H1 (cell line): ENCODE measurements around the gene SHTN1. TPM values are rescaled to one million over a fixed set of nuclear protein-coding genes. Genes with fewer than 3 reads are reported as not detected.

Experiments used
- CTCF ChIA-PET: fragments of 300-600 bp; sonication (Branson Sonifier 250); formaldehyde crosslinking; loops from one replicate; lab custom pipeline; 2021; ENCODE audit not compliant: partially characterized antibody; lab: Charles Lee
- POLR2A ChIA-PET: fragments of 300-600 bp; sonication (Branson Sonifier 250); formaldehyde crosslinking; loops from one replicate; lab custom pipeline; 2021; ENCODE audit warnings: inconsistent platforms; ENCODE audit not compliant: partially characterized antibody; lab: Charles Lee
- DNase-seq, 2 experiments: peaks; one replicate each; pipeline versions ENCODE4 v3.0.0 to v3.0.0-alpha.2; 2010 to 2022; ENCODE audit warnings: low spot score in 2 of 2, low read depth in 1 of 2, mixed read lengths in 1 of 2
- FAIRE-seq: peaks from 2 replicates; lab custom pipeline; 2011; peaks lifted over from hg19 to GRCh38; lab: Jason Lieb, UNC
- H2AFZ ChIP-seq: 2 replicates; pipeline ENCODE4 v1.8.1; 2012; ENCODE audit warnings: low read length, inconsistent platforms
- H2AK5ac ChIP-seq: 2 replicates; pipeline ENCODE4 v1.6.1; 2013; ENCODE audit warnings: low read depth, low read length
- H2BK120ac ChIP-seq: replicated peaks from 2 replicates; pipeline ENCODE3; 2013; ENCODE audit warnings: low read depth, low read length, inconsistent platforms
- H2BK12ac ChIP-seq: 2 replicates; pipeline ENCODE4 v1.6.1; 2013; ENCODE audit warnings: low read depth, low read length
- H2BK15ac ChIP-seq: 2 replicates; pipeline ENCODE4 v1.6.1; 2013; ENCODE audit warnings: low read length
- H2BK20ac ChIP-seq: 2 replicates; pipeline ENCODE4 v1.6.1; 2013; ENCODE audit warnings: low read length
- H2BK5ac ChIP-seq: 2 replicates; pipeline ENCODE4 v1.6.1; 2013; ENCODE audit warnings: low read depth, low read length
- H3K14ac ChIP-seq: 2 replicates; pipeline ENCODE4 v1.6.1; 2013; ENCODE audit warnings: inconsistent platforms; ENCODE audit not compliant: insufficient read length
- H3K18ac ChIP-seq: 2 replicates; pipeline ENCODE4 v1.6.1; 2013; ENCODE audit warnings: low read length; ENCODE audit errors: extremely low read depth
- H3K23ac ChIP-seq: 2 replicates; pipeline ENCODE4 v1.6.1; 2013; ENCODE audit warnings: inconsistent platforms; ENCODE audit not compliant: insufficient read length
- H3K23me2 ChIP-seq: 2 replicates; pipeline ENCODE4 v1.6.1; 2013; ENCODE audit warnings: low read depth, low read length
- H3K27ac ChIP-seq: 2 replicates; pipeline ENCODE4 v1.6.1; 2011; ENCODE audit warnings: low read depth, low read length, inconsistent platforms
- H3K27me3 ChIP-seq, 4 experiments: replicated peaks in 1 of 4; 1 replicate in 1 of 4; 2 replicates in 3 of 4; pipeline versions ENCODE4 v1.6.1 to v1.8.1; 2011 to 2013; ENCODE audit warnings: low read length in 3 of 4, mild to moderate bottlenecking in 3 of 4, inconsistent platforms in 2 of 4, mixed read lengths in 2 of 4, moderate library complexity in 1 of 4; ENCODE audit not compliant: control insufficient read depth in 3 of 4, insufficient read depth in 3 of 4; ENCODE audit errors: extremely low read depth in 1 of 4
- H3K36me3 ChIP-seq, 4 experiments: 2 replicates each; pipeline versions ENCODE4 v1.6.1 to v1.8.1; 2011 to 2013; ENCODE audit warnings: mild to moderate bottlenecking in 4 of 4, low read length in 3 of 4, moderate library complexity in 2 of 4, control low read depth in 1 of 4, inconsistent platforms in 1 of 4; ENCODE audit not compliant: insufficient read depth in 4 of 4, control insufficient read depth in 2 of 4
- H3K4ac ChIP-seq: replicated peaks from 2 replicates; pipeline ENCODE3; 2013; ENCODE audit warnings: low read length, low read depth, mixed read lengths, inconsistent platforms; ENCODE audit not compliant: insufficient read length
- H3K4me1 ChIP-seq, 4 experiments: replicated peaks in 1 of 4; 1 replicate in 1 of 4; 2 replicates in 3 of 4; pipeline versions ENCODE4 v1.6.1 to v1.8.1; 2011 to 2013; ENCODE audit warnings: low read length in 3 of 4, inconsistent platforms in 2 of 4, mixed read lengths in 1 of 4; ENCODE audit not compliant: insufficient read depth in 4 of 4, control insufficient read depth in 3 of 4
- H3K4me2 ChIP-seq, 2 experiments: 2 replicates each; pipeline versions ENCODE4 v1.6.1 to v1.8.1; 2011 to 2013; ENCODE audit warnings: low read depth in 2 of 2, low read length in 2 of 2, control low read depth in 1 of 2, inconsistent platforms in 1 of 2, mild to moderate bottlenecking in 1 of 2; ENCODE audit not compliant: insufficient read depth in 1 of 2
- H3K4me3 ChIP-seq, 4 experiments: fragments of 200-600, 300-600 bp in 1 of 4; sonication (generic), shearing (Covaris generic), sonication (Bioruptor Twin) in 1 of 4; 2 replicates each; pipeline versions ENCODE4 v1.5.1 to v1.8.1; 2011 to 2016; ENCODE audit warnings: low read length in 4 of 4, low read depth in 3 of 4, control low read depth in 2 of 4, inconsistent platforms in 2 of 4, mild to moderate bottlenecking in 2 of 4, mixed read lengths in 1 of 4, moderate library complexity in 1 of 4; ENCODE audit not compliant: insufficient read depth in 2 of 4; ENCODE audit errors: extremely low read depth in 1 of 4
- H3K56ac ChIP-seq: replicated peaks from 2 replicates; pipeline ENCODE3; 2013; ENCODE audit warnings: low read depth, mild to moderate bottlenecking, mixed read lengths, low read length, inconsistent platforms; ENCODE audit not compliant: insufficient read length
- H3K79me1 ChIP-seq: 2 replicates; pipeline ENCODE4 v1.6.1; 2013; ENCODE audit warnings: low read depth, low read length, control low read depth
- H3K79me2 ChIP-seq, 2 experiments: 2 replicates each; pipeline versions ENCODE4 v1.6.1 to v1.8.1; 2012 to 2013; ENCODE audit warnings: low read length in 2 of 2, mild to moderate bottlenecking in 2 of 2, inconsistent platforms in 1 of 2; ENCODE audit not compliant: insufficient read depth in 2 of 2, control insufficient read depth in 1 of 2
- H3K9ac ChIP-seq, 4 experiments: replicated peaks in 1 of 4; 1 replicate in 1 of 4; 2 replicates in 3 of 4; pipeline versions ENCODE4 v1.6.1 to v1.8.1; 2011 to 2013; ENCODE audit warnings: low read depth in 3 of 4, low read length in 3 of 4, control low read depth in 2 of 4, mild to moderate bottlenecking in 2 of 4, moderate library complexity in 2 of 4, inconsistent platforms in 1 of 4; ENCODE audit errors: extremely low read depth in 1 of 4
- H3K9me3 ChIP-seq, 2 experiments: 2 replicates each; pipeline versions ENCODE4 v1.6.1 to v1.8.1; 2012 to 2013; ENCODE audit warnings: mild to moderate bottlenecking in 2 of 2, moderate library complexity in 2 of 2, control low read depth in 1 of 2, inconsistent platforms in 1 of 2, low read depth in 1 of 2, low read length in 1 of 2, mixed read lengths in 1 of 2; ENCODE audit not compliant: insufficient read depth in 2 of 2
- H4K20me1 ChIP-seq, 2 experiments: replicated peaks in 1 of 2; 2 replicates each; pipeline versions ENCODE3 to v1.8.1; 2011 to 2013; ENCODE audit warnings: inconsistent platforms in 2 of 2, low read length in 2 of 2, mild to moderate bottlenecking in 1 of 2; ENCODE audit not compliant: insufficient read depth in 2 of 2, control insufficient read depth in 1 of 2
- H4K5ac ChIP-seq: 2 replicates; pipeline ENCODE4 v1.6.1; 2013; ENCODE audit warnings: low read length, low read depth, mixed read lengths, inconsistent platforms; ENCODE audit not compliant: insufficient read length
- H4K8ac ChIP-seq: 2 replicates; pipeline ENCODE4 v1.8.0; 2013; ENCODE audit warnings: mild to moderate bottlenecking, moderate library complexity, low read length, inconsistent platforms; ENCODE audit not compliant: insufficient read depth; ENCODE audit errors: extremely low read depth
- H4K91ac ChIP-seq: replicated peaks from 2 replicates; pipeline ENCODE3; 2013; ENCODE audit warnings: low read length, mixed read lengths, inconsistent platforms; ENCODE audit not compliant: insufficient read length
- BRCA1 ChIP-seq: IDR thresholded peaks from 2 replicates; pipeline ENCODE4 v1.6.1; 2012; ENCODE audit warnings: low read depth, low read length, improper control_type of control experiment
- CBX8 ChIP-seq: fragments of 300-800, 300-1000 bp; sonication (generic); IDR thresholded peaks from 2 replicates; pipeline ENCODE4 v1.7.1; 2016; ENCODE audit warnings: low read depth, low read length, borderline replicate concordance
- E2F6 ChIP-seq: IDR thresholded peaks from 2 replicates; pipeline ENCODE4 v1.6.1; 2012; ENCODE audit warnings: inconsistent platforms
- EGR1 ChIP-seq: IDR thresholded peaks from 2 replicates; pipeline ENCODE4 v1.6.1; 2011; ENCODE audit warnings: low read depth, low read length, borderline replicate concordance
- EZH2 ChIP-seq: fragments of 200-600 bp; sonication (generic); IDR thresholded peaks from 2 replicates; pipeline ENCODE4 v1.7.1; 2012; ENCODE audit warnings: low read depth, mild to moderate bottlenecking, moderate library complexity, low read length, inconsistent platforms; ENCODE audit not compliant: severe bottlenecking
- GTF2F1 ChIP-seq: IDR thresholded peaks from 2 replicates; pipeline ENCODE4 v1.6.1; 2012; ENCODE audit warnings: low read depth, low read length, improper control_type of control experiment, borderline replicate concordance
- KDM4A ChIP-seq: IDR thresholded peaks from one replicate; pipeline ENCODE4 v1.7.1; 2012; ENCODE audit warnings: low read depth, mild to moderate bottlenecking, moderate library complexity, low read length, inconsistent platforms; ENCODE audit not compliant: severe bottlenecking
- NRF1 ChIP-seq: IDR thresholded peaks from 2 replicates; pipeline ENCODE4 v1.6.1; 2011; ENCODE audit warnings: mild to moderate bottlenecking, low read depth, low read length, improper control_type of control experiment
- POLR2AphosphoS5 ChIP-seq: IDR thresholded peaks from 2 replicates; pipeline ENCODE4 v1.6.1; 2011; ENCODE audit warnings: low read depth, low read length
- RNF2 ChIP-seq: fragments of 200-900, 300-1000 bp; sonication (generic); IDR thresholded peaks from 2 replicates; pipeline ENCODE4 v1.7.1; 2016; ENCODE audit warnings: borderline replicate concordance, low read depth, mild to moderate bottlenecking, antibody characterized with exemption, low read length; ENCODE audit not compliant: poor library complexity, severe bottlenecking; ENCODE audit errors: missing control alignments
- SIRT6 ChIP-seq: IDR thresholded peaks from one replicate; pipeline ENCODE4 v1.7.1; 2012; ENCODE audit warnings: low read length, inconsistent platforms
- SP4 ChIP-seq: IDR thresholded peaks from 2 replicates; pipeline ENCODE4 v1.6.1; 2012; ENCODE audit warnings: low read length, inconsistent platforms
- TEAD4 ChIP-seq: IDR thresholded peaks from 2 replicates; pipeline ENCODE4 v1.6.1; 2012; ENCODE audit warnings: low read depth, low read length, inconsistent platforms, mixed read lengths
- WGBS, 2 experiments: shearing (Covaris generic) in 1 of 2; methylation state at CpG; one replicate each; pipeline versions ENCODE4 v1.1.6 to v1.1.7; 2013 to 2015; ENCODE audit warnings: low lambda C conversion rate in 2 of 2, mixed read lengths in 2 of 2, inconsistent platforms in 1 of 2, low coverage in 1 of 2, missing lambda C conversion rate in 1 of 2; ENCODE audit not compliant: insufficient replicate concordance in 2 of 2, insufficient coverage in 1 of 2, insufficient read length in 1 of 2; ENCODE audit errors: extremely low coverage in 1 of 2, missing lambda C conversion rate in 1 of 2; 5-methylcytosine and 5-hydroxymethylcytosine counted together
- polyA plus RNA-seq, 7 experiments: library from polyadenylated mRNA; depleted of rRNA in 3 of 7; stranded (reverse) in 5 of 7; unstranded in 2 of 7; fragments of >200 nt in 5 of 7; fragments of 200-250 nt in 2 of 7; gene quantifications; 1 replicate in 5 of 7; 2 replicates in 1 of 7; 4 replicates in 1 of 7; pipeline versions ENCODE4 v1.2.1 to v1.2.3, GENCODE V29; 2011 to 2013; ENCODE audit warnings: missing spikeins in 2 of 7, mixed read lengths in 2 of 7
- total RNA-seq: library from RNA; stranded (reverse); fragmentation: NEBNext Ultra II Directional; extraction: Animal tissue kit (Norgen Biotek cat#: 25700); gene quantifications from 2 replicates; pipeline ENCODE4 v1.2.1, GENCODE V29; 2021

The SHTN1 gene
- total and polyA plus RNA-seq, 2 of the 8 experiments (the other 6 are each of a cell fraction or from before 2014, with no cell fraction given), result 3.3 to 12.7 TPM

GRCh38 chr10:116974456-116975005 is 30.5 kb downstream of the SHTN1 start:
- no peak overlapping the region for H3K18ac ChIP-seq
- no peak overlapping the region for H3K56ac ChIP-seq
- H3K79me1 ChIP-seq, result no peaks in the 10 kb centered on the region; the same call in 1 of the 2 replicates
- no peaks in the 10 kb centered on the region for H3K9me3 ChIP-seq
- no peak overlapping the region for H4K5ac ChIP-seq
- H3K36me3 ChIP-seq, result peaks cover 0 to 3% (median 0%) of the 10 kb centered on the region in 4 experiments; a peak in 1 of 8 replicates
- no peak overlapping the region for H3K4me3 ChIP-seq
- no peak overlapping the region for H3K27ac ChIP-seq
- no peak overlapping the region for H4K8ac ChIP-seq
- H2BK120ac ChIP-seq, result no peak overlapping the region
- H2BK5ac ChIP-seq, result no peak overlapping the region
- no peaks in the 10 kb centered on the region for H4K20me1 ChIP-seq
- H3K9ac ChIP-seq, result no peak overlapping the region
- H3K4me1 ChIP-seq, result peaks cover 0 to 9% (median 4%) of the 10 kb centered on the region in 4 experiments; a peak in 4 of 7 replicates
- no peak overlapping the region for H2AK5ac ChIP-seq
- FAIRE-seq (no peak), DNase-seq (no peak)
- no peak overlapping the region for H2BK15ac ChIP-seq
- no peak overlapping the region for H3K14ac ChIP-seq
- H3K27me3 ChIP-seq, result no peaks in the 10 kb centered on the region
- no peak overlapping the region for H2AFZ ChIP-seq
- no peak overlapping the region for H3K4ac ChIP-seq
- CTCF ChIA-PET, result interaction anchor here (0.6 to 1.3 kb wide), 2 partner anchors 121 to 177 kb away, joined by 3 to 4 read pairs; no protein-coding TSS in a partner anchor
- POLR2A ChIA-PET, result interaction anchor here (0.7 kb wide), 1 partner anchor 9 kb away, joined by 3 read pairs; no protein-coding TSS in a partner anchor
- no peaks in the 10 kb centered on the region for H3K79me2 ChIP-seq
- H2BK20ac ChIP-seq, result no peak overlapping the region
- WGBS, 2 experiments, result 59 to 100% methylated on average over 1 to 5 of the region's 5 CpGs
- no peak overlapping the region; a peak in 1 of 4 replicates for H3K4me2 ChIP-seq
- H3K23ac ChIP-seq, result no peak overlapping the region
- no peaks in the 10 kb centered on the region for H3K23me2 ChIP-seq
- no peak overlapping the region for H2BK12ac ChIP-seq
- H4K91ac ChIP-seq, result no peak overlapping the region
- TF ChIP-seq POLR2AphosphoS5, result no peak
- no peak for TF ChIP-seq GTF2F1
- TF ChIP-seq EZH2, result no peak
- no peak for TF ChIP-seq SP4
- TF ChIP-seq KDM4A, result no peak
- no peak for TF ChIP-seq EGR1
- TF ChIP-seq BRCA1, result no peak
- TF ChIP-seq TEAD4, result no peak
- no peak for TF ChIP-seq E2F6
- no peak for TF ChIP-seq SIRT6
- no peak for TF ChIP-seq NRF1
- no peak for TF ChIP-seq CBX8
- TF ChIP-seq RNF2, result no peak
